ENCODE data around the gene P2RY11.

P2RY11 gene

GRCh38 chr19:10133596-10133995 lies 22.1 kb downstream of the P2RY11 start:
- no peak overlapping the region for H2AFZ ChIP-seq (ENCODE audit: low read length)
- no peaks in the 10 kb centered on the region for H3F3A ChIP-seq (ENCODE audit: low read depth)
- H3K79me2 ChIP-seq (ENCODE audit: insufficient read depth, low read length) = no peaks in the 10 kb centered on the region
- H4K20me1 ChIP-seq (ENCODE audit: insufficient read depth, low read length, poor library complexity, severe bottlenecking) = no peaks in the 10 kb centered on the region
- no peak overlapping the region for H3K4me2 ChIP-seq (ENCODE audit: low read depth, low read length, poor library complexity, severe bottlenecking)
- H3K9me3 ChIP-seq (ENCODE audit: insufficient read depth, low read depth, low read length) = no peaks in the 10 kb centered on the region
- no peak overlapping the region for H3K9ac ChIP-seq (ENCODE audit: low read depth, low read length, poor library complexity, severe bottlenecking)
- no peaks in the 10 kb centered on the region for H3K27me3 ChIP-seq (ENCODE audit: insufficient read depth, low read length, poor library complexity, severe bottlenecking)
- H3K4me3 ChIP-seq (ENCODE audit: low read length, poor library complexity, severe bottlenecking) = no peak overlapping the region
- TF ChIP-seq CTCF (conservative IDR thresholded peaks at IDR 0.05; ENCODE audit: low read length) (no peak), EZH2phosphoT487 (IDR thresholded peaks at IDR 0.05; ENCODE audit: borderline replicate concordance) (no peak)
- no peaks in the 10 kb centered on the region for H3K4me1 ChIP-seq (ENCODE audit: insufficient read depth, low read length, poor library complexity, severe bottlenecking)
- H3K9me2 ChIP-seq (replicated peaks; ENCODE audit: low read depth, low read length) = no peaks in the 10 kb centered on the region
- H3K36me3 ChIP-seq (ENCODE audit: insufficient read depth, low read length) = peaks cover 71% of the 10 kb centered on the region; the same call in 1 of the 2 replicates

- H2AFZ ChIP-seq (ENCODE audit: low read length) = no peak overlapping the region
- H3K4me2 ChIP-seq (ENCODE audit: low read depth, low read length, poor library complexity, severe bottlenecking) = no peak overlapping the region
- H3K79me2 ChIP-seq (ENCODE audit: insufficient read depth, low read length) = no peaks in the 10 kb centered on the region
- H3F3A ChIP-seq (ENCODE audit: low read depth) = no peaks in the 10 kb centered on the region
- H3K9ac ChIP-seq (ENCODE audit: low read depth, low read length, poor library complexity, severe bottlenecking) = no peak overlapping the region
- H3K36me3 ChIP-seq (ENCODE audit: insufficient read depth, low read length) = peaks cover 75% of the 10 kb centered on the region; the same call in 1 of the 2 replicates
- H3K4me3 ChIP-seq (ENCODE audit: low read length, poor library complexity, severe bottlenecking) = no peak overlapping the region
- H4K20me1 ChIP-seq (ENCODE audit: insufficient read depth, low read length, poor library complexity, severe bottlenecking) = no peaks in the 10 kb centered on the region
- TF ChIP-seq CTCF (conservative IDR thresholded peaks at IDR 0.05; ENCODE audit: low read length) = no peak
- no peak for TF ChIP-seq EZH2phosphoT487 (IDR thresholded peaks at IDR 0.05; ENCODE audit: borderline replicate concordance)
- no peaks in the 10 kb centered on the region for H3K27me3 ChIP-seq (ENCODE audit: insufficient read depth, low read length, poor library complexity, severe bottlenecking)
- H3K4me1 ChIP-seq (ENCODE audit: insufficient read depth, low read length, poor library complexity, severe bottlenecking) = no peaks in the 10 kb centered on the region
- no peaks in the 10 kb centered on the region for H3K9me2 ChIP-seq (replicated peaks; ENCODE audit: low read depth, low read length)
- H3K9me3 ChIP-seq (ENCODE audit: insufficient read depth, low read depth, low read length) = no peaks in the 10 kb centered on the region
These were observed 22.5 kb downstream of the P2RY11 start for GRCh38 chr19:10134040-10134439.

GRCh38 chr19:10135551-10136334 lies 24.2 kb downstream of the P2RY11 start:
- no peaks in the 10 kb centered on the region for H4K20me1 ChIP-seq (ENCODE audit: insufficient read depth, low read length, poor library complexity, severe bottlenecking)
- no peaks in the 10 kb centered on the region for H3K79me2 ChIP-seq (ENCODE audit: insufficient read depth, low read length)
- peaks cover 86% of the 10 kb centered on the region for H3K36me3 ChIP-seq (ENCODE audit: insufficient read depth, low read length)
- no peak overlapping the region for H2AFZ ChIP-seq (ENCODE audit: low read length)
- no peak overlapping the region for H3K4me2 ChIP-seq (ENCODE audit: low read depth, low read length, poor library complexity, severe bottlenecking)
- H3K9me2 ChIP-seq (replicated peaks; ENCODE audit: low read depth, low read length) = no peaks in the 10 kb centered on the region
- TF ChIP-seq EZH2phosphoT487 (IDR thresholded peaks at IDR 0.05; ENCODE audit: borderline replicate concordance) (no peak), CTCF (conservative IDR thresholded peaks at IDR 0.05; ENCODE audit: low read length) (no peak)
- no peaks in the 10 kb centered on the region for H3K4me1 ChIP-seq (ENCODE audit: insufficient read depth, low read length, poor library complexity, severe bottlenecking)
- H3K9me3 ChIP-seq (ENCODE audit: insufficient read depth, low read depth, low read length) = no peaks in the 10 kb centered on the region
- H3K9ac ChIP-seq (ENCODE audit: low read depth, low read length, poor library complexity, severe bottlenecking) = no peak overlapping the region
- no peak overlapping the region for H3K4me3 ChIP-seq (ENCODE audit: low read length, poor library complexity, severe bottlenecking)
- H3F3A ChIP-seq (ENCODE audit: low read depth) = no peaks in the 10 kb centered on the region
- no peaks in the 10 kb centered on the region for H3K27me3 ChIP-seq (ENCODE audit: insufficient read depth, low read length, poor library complexity, severe bottlenecking)

Data from Loucy (cell line).